Epithelial cell of proximal tubule (primary cell): ENCODE results near the gene GIMAP1. TPM values are rescaled to one million over a fixed set of nuclear protein-coding genes. Genes with fewer than 3 reads are reported as not detected.

ENCODE experiments used
- DNase-seq: peaks from one replicate; pipeline ENCODE4 v3.0.0-alpha.2; 2011; ENCODE audit warnings: low read depth
- H3K4me3 ChIP-seq: 2 replicates; pipeline ENCODE4 v1.5.1; 2011; ENCODE audit warnings: low read depth, mild to moderate bottlenecking, low read length
- total RNA-seq: library from RNA; depleted of rRNA; stranded (reverse); fragments of >200 nt; gene quantifications from 2 replicates; pipeline ENCODE4 v1.2.3, GENCODE V29; 2015
- TF ChIP-seq, protein P1 (sequence below): conservative IDR thresholded peaks from 2 replicates; pipeline ENCODE4 v1.5.1; 2012; ENCODE audit warnings: low read depth, mild to moderate bottlenecking, low read length

The GIMAP1 gene
- total RNA-seq, 1 donor from 2014 or later: not detected

DNA sequence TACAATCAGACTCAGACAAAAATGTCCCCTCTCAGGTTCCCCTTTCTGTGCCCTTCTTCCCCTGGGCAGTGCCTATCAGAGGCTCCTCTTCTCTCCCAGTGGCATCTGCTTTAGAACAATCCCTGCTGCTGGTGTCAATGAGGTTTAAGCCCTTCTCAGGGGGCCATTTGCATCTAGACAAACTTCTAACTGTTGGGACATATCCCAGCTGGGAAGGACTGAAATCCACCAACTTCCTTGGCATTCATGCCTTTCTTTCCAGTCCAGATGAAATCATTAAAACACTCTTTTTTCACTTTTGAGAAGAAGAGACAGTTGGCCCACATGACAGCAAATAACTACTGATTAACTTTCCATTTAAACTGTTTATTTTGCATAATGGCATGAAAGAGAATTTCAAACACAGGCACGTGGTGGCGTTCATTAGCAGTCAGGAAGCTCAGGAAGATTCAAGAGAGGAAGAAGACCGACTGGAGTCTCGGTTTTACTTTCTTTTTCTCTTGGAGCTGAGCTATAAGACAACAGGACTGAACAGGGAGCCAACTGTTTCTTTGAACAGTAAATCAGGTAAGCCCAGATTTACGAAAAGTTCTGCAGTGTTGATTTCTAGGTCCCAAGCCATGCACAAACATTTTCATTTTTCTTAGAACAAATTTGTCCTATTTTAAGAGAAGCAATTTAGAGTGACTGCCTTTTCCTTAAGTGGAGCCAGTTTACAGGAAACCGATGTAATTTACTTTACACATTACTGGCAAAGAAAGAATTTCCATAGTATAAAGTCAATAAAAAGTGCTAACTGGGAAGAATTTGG lies 31.0 kb upstream of the GIMAP1 start, which contains the start of gene GIMAP2:
Gene GIMAP2 (plus strand): TSS at position 488 of the 811 bp plus-strand sequence. CDS start 1,354 bp downstream, outside the sequence.
- no peak for DNase-seq
- TF ChIP-seq, protein P1, sequence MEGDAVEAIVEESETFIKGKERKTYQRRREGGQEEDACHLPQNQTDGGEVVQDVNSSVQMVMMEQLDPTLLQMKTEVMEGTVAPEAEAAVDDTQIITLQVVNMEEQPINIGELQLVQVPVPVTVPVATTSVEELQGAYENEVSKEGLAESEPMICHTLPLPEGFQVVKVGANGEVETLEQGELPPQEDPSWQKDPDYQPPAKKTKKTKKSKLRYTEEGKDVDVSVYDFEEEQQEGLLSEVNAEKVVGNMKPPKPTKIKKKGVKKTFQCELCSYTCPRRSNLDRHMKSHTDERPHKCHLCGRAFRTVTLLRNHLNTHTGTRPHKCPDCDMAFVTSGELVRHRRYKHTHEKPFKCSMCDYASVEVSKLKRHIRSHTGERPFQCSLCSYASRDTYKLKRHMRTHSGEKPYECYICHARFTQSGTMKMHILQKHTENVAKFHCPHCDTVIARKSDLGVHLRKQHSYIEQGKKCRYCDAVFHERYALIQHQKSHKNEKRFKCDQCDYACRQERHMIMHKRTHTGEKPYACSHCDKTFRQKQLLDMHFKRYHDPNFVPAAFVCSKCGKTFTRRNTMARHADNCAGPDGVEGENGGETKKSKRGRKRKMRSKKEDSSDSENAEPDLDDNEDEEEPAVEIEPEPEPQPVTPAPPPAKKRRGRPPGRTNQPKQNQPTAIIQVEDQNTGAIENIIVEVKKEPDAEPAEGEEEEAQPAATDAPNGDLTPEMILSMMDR: no peak
- peak within 1 kb of the TSS; percentile 21 for H3K4me3 ChIP-seq

DNA sequence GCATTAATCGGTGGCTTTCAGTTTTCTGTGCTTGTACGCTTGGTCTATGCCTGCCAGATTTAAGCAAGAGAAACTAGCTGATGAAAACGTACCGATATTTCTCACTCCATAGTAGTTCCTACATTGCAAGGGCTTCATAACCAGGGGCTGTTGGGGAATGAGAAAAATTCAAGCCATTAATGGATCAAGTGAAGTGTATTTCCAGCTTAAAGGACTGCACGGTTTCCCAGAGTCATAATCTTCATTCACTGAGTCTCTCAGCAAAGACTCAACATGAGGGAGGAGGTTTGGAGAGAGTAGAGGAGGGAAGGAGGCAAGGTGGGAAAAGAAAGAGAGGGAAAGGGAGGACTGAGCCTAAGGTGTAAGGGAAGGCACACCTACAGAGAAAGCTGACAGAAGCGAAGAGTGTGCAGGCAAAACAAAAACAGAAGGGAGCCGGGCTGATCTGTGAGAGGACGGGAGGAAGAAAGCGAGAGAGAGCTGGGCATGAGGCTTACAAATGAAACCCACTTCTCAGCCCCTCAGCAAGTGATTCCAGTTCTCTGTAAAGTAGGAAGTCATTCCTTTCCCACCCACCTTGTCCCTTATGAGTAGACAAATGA lies 30.3 kb upstream of the GIMAP1 start:
- no peak for DNase-seq
- TF ChIP-seq, protein P1: no peak
- H3K4me3 ChIP-seq: peak overlapping the region; percentile 21

DNA sequence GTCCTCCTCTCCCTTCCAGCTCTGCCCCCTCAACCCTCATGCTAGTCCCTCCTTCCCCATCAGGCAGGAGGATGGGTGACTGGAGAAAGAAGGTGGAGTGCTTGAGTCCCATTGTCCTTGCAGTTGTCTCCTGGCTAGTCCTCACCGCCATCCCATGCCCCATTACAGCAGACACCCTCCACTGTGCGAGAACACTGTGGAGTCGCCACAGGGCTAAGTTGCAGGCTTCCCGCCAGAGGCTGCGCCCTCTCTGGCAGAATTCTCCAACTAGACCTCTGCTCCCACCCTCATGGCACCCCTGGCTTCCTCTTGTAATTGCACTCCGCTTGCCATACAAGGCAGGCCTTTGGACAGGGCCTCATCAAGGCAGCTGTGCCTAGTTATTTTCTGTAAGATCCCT lies 27.8 kb upstream of the GIMAP1 start:
- H3K4me3 ChIP-seq: no peak overlapping the region
- TF ChIP-seq, protein P1: no peak
- no peak for DNase-seq

DNA sequence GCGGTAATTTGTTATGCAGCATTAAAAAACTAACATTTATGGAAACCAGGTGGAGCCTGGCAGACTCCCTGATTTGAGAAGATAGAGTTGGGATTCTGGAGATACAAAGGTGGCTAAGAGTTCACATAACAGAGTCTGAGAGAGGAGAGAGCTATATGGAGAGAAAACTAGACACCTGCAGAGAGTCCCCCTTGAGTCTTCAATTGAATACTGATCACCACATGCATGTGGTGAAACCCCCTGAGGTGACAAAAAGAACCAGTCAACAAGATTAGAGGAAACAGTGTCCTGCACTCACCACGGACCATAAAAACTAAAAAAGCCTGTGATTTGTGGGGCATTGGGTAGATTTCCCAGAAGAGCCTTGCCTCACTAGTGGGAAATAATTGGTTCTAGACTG lies 20.8 kb upstream of the GIMAP1 start:
- H3K4me3 ChIP-seq: no peak overlapping the region
- TF ChIP-seq, protein P1: no peak
- DNase-seq: no peak

DNA sequence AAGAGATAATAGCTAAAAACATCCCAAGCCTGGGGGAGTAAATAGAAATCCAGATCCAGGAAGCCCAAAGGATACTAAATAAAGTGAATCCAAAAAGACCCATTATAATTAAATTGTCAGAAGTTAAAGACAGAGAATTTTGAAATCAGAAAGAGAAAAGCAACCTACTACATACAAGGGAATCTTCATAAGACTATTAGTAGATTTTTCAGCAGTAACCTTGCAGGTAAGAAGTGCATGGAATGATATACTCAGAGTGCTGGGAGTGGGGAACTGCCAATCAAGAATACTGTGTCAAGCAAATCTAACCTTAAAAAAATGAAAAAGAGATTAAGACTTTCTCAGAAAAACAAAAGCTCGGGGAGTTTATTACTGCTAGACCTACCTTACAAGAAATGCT lies 13.2 kb upstream of the GIMAP1 start:
- TF ChIP-seq, protein P1: no peak

DNA sequence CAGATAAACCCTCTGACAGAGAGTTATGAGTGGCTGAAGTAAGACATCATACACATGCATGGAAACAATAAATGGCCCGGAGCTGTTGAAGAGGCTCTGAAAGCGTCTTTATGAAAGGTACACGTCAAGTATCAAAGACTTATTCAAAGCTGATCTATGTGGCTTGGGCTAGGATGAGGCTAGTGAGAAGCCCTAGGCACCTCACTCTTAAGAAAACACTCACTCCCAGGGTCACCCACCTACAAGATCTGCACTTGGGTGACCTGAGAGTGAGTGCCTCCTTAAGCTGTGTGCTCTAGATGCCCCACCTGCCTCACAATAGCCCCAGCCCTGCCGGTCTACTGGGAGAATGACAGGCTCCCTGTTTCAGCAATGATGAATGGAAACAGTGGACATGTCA lies 1.1 kb upstream of the GIMAP1 start:
- DNase-seq: no peak
- TF ChIP-seq, protein P1: no peak
- no peak overlapping the region for H3K4me3 ChIP-seq

More for the DNA sequence above, 13.2 kb upstream of the GIMAP1 start:
- H3K4me3 ChIP-seq: no peak overlapping the region
- DNase-seq: no peak
